Measurements from ENCODE around the gene OR5F1.

OR5F1 gene

GRCh38 chr11:55994525-55994924, at the start of gene OR5F1:
OR5F1 (minus strand) TSS chr11:55994625; CDS start chr11:55994625, 0 bp downstream.
- FAIRE-seq: no peak

GRCh38 chr11:56027354-56027753, 32.9 kb upstream of the OR5F1 start, which contains the start of gene OR5AS1:
OR5AS1 (plus strand) TSS chr11:56027654; CDS start chr11:56030419, 2,765 bp downstream.
- FAIRE-seq: no peak

GRCh38 chr11:56013805-56014204, 19.4 kb upstream of the OR5F1 start:
- FAIRE-seq: no peak

- no peak for FAIRE-seq
Measured at GRCh38 chr11:56010716-56011115, 16.3 kb upstream of the OR5F1 start.

- FAIRE-seq: no peak
Measured at GRCh38 chr11:55970935-55971334, 23.5 kb downstream of the OR5F1 start.

- no peak for FAIRE-seq
Measured at GRCh38 chr11:55969845-55970244, 24.6 kb downstream of the OR5F1 start, which contains the start of gene OR10AG1. OR10AG1 (minus strand) TSS chr11:55969945; CDS start chr11:55969907, 38 bp downstream.

GRCh38 chr11:55967914-55968313, 26.5 kb downstream of the OR5F1 start:
- FAIRE-seq: no peak

GRCh38 chr11:55966391-55966790, 28.0 kb downstream of the OR5F1 start:
- FAIRE-seq: no peak

- no peak for FAIRE-seq
Measured at GRCh38 chr11:55956521-55956920, 37.9 kb downstream of the OR5F1 start.

GRCh38 chr11:55949330-55949729, 45.1 kb downstream of the OR5F1 start:
- no peak for FAIRE-seq
